Endothelial cell of umbilical vein (primary cell): ENCODE measurements around the gene NHLH2.

Experiments used
- EZH2 ChIP-seq: IDR thresholded peaks from 2 replicates; pipeline ENCODE4 v1.6.1; 2012; ENCODE audit warnings: borderline replicate concordance, low read depth, mild to moderate bottlenecking, moderate library complexity, low read length, inconsistent platforms; ENCODE audit not compliant: severe bottlenecking
- GATA2 ChIP-seq: IDR thresholded peaks from 2 replicates; pipeline ENCODE4 v1.7.0; 2011; ENCODE audit warnings: low read depth, mild to moderate bottlenecking, moderate library complexity, mixed read lengths, low read length; ENCODE audit not compliant: insufficient read length, insufficient read depth
- JUN ChIP-seq: IDR thresholded peaks from 2 replicates; pipeline ENCODE4 v1.6.1; 2011; ENCODE audit warnings: borderline replicate concordance, low read depth; ENCODE audit not compliant: insufficient read length, insufficient read depth
- POLR2A ChIP-seq: IDR thresholded peaks from 2 replicates; pipeline ENCODE4 v1.6.1; 2012; ENCODE audit warnings: low read depth, mild to moderate bottlenecking, control low read depth, low read length
- POLR2AphosphoS5 ChIP-seq: IDR thresholded peaks from 2 replicates; pipeline ENCODE4 v1.6.1; 2012; ENCODE audit warnings: low read depth, mild to moderate bottlenecking, control low read depth, low read length, moderate library complexity; ENCODE audit not compliant: insufficient read depth
- TF ChIP-seq, protein P1 (sequence below), 2 donors: IDR thresholded peaks; 1 replicate in 1 of 2; 2 replicates in 1 of 2; pipeline ENCODE4 v1.5.1; 2011; ENCODE audit warnings: low read length in 2 of 2, mild to moderate bottlenecking in 2 of 2, moderate library complexity in 2 of 2, control low read depth in 1 of 2, inconsistent platforms in 1 of 2, low read depth in 1 of 2; ENCODE audit not compliant: insufficient read depth in 1 of 2; ENCODE audit errors: extremely low read depth in 1 of 2
- TF ChIP-seq, protein P2 (sequence below): IDR thresholded peaks from 2 replicates; pipeline ENCODE4 v1.6.1; 2011; ENCODE audit not compliant: insufficient read depth, insufficient read length

DNA sequence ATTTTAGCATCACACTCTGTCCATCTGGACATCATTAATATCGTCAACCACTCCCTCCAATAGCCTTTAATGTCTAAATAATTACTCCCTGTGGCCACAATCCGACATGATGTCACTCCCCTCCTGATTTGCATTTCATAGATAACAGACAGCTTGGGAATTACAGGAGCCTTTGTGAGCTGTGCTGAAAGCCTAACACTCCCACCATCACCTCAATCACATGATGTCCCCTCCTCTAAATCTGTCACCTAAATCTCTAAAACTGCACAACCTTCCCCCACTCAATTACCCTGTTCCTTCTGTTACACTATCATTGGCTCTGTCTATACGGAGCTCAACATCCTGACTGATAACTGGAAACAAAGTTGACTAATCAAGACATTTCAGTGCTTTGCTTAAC is 14.3 kb downstream of the NHLH2 start:
- TF ChIP-seq, protein P1, sequence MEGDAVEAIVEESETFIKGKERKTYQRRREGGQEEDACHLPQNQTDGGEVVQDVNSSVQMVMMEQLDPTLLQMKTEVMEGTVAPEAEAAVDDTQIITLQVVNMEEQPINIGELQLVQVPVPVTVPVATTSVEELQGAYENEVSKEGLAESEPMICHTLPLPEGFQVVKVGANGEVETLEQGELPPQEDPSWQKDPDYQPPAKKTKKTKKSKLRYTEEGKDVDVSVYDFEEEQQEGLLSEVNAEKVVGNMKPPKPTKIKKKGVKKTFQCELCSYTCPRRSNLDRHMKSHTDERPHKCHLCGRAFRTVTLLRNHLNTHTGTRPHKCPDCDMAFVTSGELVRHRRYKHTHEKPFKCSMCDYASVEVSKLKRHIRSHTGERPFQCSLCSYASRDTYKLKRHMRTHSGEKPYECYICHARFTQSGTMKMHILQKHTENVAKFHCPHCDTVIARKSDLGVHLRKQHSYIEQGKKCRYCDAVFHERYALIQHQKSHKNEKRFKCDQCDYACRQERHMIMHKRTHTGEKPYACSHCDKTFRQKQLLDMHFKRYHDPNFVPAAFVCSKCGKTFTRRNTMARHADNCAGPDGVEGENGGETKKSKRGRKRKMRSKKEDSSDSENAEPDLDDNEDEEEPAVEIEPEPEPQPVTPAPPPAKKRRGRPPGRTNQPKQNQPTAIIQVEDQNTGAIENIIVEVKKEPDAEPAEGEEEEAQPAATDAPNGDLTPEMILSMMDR (IDR thresholded peaks at IDR 0.05; ENCODE audit: extremely low read depth in 1 of 2, insufficient read depth in 1 of 2, low read depth in 1 of 2, low read length in 2 of 2) = no peak
- TF ChIP-seq POLR2AphosphoS5 (no peak), GATA2 (no peak), POLR2A (no peak), EZH2 (no peak), JUN (no peak)
- TF ChIP-seq, protein P2, sequence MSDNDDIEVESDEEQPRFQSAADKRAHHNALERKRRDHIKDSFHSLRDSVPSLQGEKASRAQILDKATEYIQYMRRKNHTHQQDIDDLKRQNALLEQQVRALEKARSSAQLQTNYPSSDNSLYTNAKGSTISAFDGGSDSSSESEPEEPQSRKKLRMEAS = no peak
